ENCODE results near the gene NUP93. TPM values are rescaled to one million over a fixed set of nuclear protein-coding genes. Genes with fewer than 3 reads are reported as not detected.
A peak's percentile ranks its signal among the peaks of the same experiment; 100 is the strongest.

Gene NUP93
- 10 to 100 TPM; 29.9 to 38.6 TPM for total RNA-seq
- long read RNA-seq, transcript NUP93-201 (22 exons, 2,741 nt) = major isoform, 61 of 68 reads
- long read RNA-seq, partial matches to known transcripts = 3 of 68 reads
- long read RNA-seq, other reads (novel, unspliced or antisense) = 4 of 68 reads

DNA sequence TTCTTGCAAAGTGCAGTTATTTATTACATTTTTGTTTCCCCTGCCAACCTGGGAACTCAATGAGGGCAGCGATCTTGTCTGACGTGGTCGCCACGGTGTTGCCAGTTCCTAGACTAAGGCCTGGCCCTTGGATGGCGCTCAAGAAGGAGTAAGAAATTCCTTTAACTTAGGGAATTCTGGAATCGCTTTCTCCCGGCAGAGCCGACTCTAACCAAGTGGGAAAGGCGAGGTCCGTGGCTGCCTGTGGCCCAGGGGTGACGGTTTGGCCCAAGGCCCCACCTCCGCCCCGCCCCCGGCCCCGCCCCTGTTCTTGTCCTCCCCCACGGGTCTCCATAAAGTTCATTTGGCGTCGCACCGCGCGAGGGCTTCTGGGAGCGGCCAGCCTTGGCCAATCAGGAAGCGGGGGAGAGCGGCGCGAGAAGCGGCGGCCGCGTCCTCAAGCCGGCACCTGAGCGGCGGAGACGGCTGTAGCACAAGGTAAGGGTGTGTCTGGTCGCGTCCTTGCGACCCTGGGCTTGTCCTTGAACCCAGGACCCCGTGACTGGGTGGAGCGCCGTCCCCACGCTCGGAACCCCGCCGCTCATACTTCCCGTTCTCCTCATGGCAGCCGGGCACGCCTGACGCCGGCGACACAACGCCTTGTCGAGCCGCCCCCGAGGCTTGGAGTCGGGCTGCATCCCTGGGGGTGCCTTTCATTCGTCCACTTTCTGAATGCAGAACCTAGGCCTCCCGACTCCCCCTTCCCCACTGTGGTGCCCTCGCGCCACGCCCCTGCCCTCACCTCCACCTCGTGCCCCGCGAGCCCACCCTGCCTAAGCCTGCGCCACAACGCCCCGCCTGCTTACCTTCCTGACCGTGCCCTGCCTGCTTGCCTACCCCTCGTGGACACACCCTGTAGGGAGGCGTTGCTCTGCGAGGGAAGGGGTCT is at the start of gene NUP93:
TSS of gene NUP93 (plus strand) at position 395 of the 928 bp plus-strand sequence. CDS start 18,119 bp downstream, outside the sequence.
- intact Hi-C loops (cut with DNase I) = no loop called here
- peak; percentile 98 to 99 for ATAC-seq
- DNase-seq = peak; percentile 94

DNA sequence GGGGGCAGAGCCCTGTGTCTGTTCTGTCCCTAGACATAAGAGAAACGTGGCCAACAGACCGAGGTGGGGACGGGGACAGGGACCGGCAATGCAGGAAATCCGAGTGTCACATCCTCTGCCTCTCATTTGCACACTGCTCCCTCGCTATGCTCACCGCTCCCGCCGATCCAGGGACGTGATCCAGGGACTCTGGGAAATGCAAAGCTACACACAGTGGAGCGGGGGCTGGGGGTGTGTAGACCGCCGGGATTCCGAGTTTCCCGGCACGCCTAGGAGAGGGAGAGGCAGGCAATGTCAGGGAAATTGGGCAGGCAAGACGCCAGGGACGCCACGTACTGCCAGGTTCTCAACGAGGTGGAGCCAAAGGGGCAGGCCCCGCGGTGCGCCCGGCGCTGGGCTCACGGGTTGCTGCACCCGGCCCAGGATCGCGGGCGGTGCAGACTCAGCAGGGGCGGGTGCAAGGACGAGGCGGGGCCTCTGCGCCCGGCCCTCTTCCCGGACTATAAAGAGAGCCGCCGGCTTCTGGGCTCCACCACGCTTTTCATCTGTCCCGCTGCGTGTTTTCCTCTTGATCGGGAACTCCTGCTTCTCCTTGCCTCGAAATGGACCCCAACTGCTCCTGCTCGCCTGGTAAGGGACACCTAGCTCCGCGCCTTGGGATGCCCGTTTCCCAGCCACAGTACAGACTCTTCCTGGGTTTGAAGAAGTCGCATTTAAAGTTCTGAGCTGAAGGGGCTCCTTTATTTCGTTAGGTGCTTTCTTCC is 47.8 kb upstream of the NUP93 start, which contains the start of gene MT1X:
TSS of gene MT1X (plus strand) at position 532 of the 764 bp plus-strand sequence. CDS start at position 603, 71 bp downstream.
- DNase-seq = peak; percentile 96
- intact Hi-C loops (cut with DNase I) = loop anchor here in 1 of 2 donors (2.0 to 5.0 kb wide), 2 partner anchors 71 to 80 kb away; no protein-coding TSS in a partner anchor
- ATAC-seq = peak; percentile 97 to 99

DNA sequence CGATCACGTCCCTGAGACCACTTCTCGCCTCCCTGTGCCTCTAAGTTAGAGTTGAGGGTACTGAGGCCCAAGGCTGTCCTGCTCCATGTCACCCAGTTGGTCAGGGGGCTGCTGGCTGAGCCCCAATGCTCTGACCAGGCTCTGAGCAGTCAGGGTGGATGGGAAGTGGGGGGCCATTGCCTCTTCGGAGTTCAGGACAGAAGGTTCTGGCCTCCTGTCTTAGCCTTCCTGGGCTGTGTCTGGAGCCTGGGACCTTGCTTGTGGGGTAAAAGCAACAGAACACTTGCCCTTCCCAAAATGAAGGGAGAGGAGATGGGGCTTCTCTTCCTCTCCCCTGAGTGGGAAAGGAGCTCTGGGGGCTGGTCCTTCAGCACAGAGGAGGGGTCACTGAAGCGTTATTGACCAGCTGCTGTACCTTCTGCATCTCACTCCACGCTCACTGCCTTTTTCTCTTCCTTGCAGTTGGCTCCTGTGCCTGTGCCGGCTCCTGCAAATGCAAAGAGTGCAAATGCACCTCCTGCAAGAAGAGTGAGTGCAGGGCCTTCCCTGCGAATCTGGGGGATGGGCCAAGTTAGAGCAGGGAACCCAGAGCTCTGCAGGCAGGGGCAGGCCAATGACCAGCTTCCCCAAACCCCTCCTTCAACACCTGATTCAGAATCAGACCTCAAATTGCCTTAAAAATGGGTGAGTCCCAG is 47.1 kb upstream of the NUP93 start:
- peak; percentile 42 for DNase-seq
- intact Hi-C loops (cut with DNase I) = loop anchor here in 1 of 2 donors (2.0 to 5.0 kb wide), 2 partner anchors 72 to 81 kb away; no protein-coding TSS in a partner anchor
- ATAC-seq = peak in 1 of 2 donors; percentile 2

DNA sequence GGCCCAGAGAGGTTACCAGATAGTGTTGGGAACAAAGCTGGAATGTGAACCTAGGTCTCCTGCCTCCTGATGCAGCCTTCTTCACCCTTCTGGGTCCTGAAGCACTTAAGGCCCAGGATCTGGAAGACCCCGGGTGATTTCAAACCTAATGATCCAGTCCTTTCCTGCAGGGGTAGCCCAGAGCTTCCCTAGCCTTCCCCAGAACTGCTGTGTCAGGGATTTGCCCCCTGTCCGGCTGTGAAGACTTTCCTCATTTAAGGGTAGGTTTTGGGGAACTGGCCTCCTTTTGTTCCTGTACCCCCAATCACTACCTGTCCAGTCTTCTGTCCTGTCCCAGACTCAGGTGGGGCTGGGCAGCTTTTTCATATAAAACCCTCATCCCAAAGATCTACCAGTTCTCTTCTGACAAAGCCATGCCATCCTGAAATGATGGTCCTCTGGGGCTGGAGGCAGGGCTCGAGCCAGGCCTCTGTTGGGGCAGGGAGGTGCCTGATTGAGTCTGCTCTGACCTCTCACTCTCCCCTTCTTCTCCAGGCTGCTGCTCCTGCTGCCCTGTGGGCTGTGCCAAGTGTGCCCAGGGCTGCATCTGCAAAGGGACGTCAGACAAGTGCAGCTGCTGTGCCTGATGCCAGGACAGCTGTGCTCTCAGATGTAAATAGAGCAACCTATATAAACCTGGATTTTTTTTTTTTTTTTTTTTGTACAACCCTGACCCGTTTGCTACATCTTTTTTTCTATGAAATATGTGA is 46.3 kb upstream of the NUP93 start:
- intact Hi-C loops (cut with DNase I) = loop anchor here in 1 of 2 donors (2.0 to 5.0 kb wide), 2 partner anchors 73 to 81 kb away; no protein-coding TSS in a partner anchor
- DNase-seq (no peak), ATAC-seq (no peak)

DNA sequence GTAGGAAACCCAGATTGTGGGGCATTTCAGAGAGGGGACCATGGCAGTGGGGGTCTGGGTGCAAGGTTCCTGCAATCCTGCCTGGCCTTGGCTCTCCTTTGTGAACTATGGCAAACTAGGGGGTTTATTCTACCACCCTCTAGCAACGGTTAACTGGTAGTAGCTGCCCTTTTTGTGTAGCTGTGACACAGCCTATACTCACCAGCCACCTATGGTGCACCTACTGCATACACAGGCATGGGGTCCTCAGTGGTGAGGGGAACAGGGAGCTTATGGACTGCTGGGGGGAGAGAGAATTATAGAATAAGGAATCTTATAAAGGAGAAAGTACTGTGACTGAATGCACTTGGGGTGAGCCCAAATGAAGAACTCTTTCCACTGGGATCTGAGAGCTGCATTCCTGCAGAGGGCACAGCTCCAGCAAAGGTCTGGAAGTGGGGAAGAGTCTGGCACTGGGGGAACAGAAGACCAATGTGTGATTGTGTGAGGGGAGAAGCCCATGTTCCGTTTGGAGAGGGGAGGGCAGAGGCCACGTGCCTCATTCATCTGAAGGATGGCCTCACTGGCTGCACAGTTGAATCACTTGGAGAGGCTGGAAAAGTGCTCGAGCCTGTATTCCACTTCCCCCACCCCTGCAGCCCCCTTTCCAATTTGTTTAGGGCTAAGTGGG is 45.5 kb upstream of the NUP93 start:
- ATAC-seq = no peak
- no peak for DNase-seq
- intact Hi-C loops (cut with DNase I) = loop anchor here in 1 of 2 donors (5.0 kb wide), 1 partner anchor 82 kb away; no protein-coding TSS in a partner anchor

DNA sequence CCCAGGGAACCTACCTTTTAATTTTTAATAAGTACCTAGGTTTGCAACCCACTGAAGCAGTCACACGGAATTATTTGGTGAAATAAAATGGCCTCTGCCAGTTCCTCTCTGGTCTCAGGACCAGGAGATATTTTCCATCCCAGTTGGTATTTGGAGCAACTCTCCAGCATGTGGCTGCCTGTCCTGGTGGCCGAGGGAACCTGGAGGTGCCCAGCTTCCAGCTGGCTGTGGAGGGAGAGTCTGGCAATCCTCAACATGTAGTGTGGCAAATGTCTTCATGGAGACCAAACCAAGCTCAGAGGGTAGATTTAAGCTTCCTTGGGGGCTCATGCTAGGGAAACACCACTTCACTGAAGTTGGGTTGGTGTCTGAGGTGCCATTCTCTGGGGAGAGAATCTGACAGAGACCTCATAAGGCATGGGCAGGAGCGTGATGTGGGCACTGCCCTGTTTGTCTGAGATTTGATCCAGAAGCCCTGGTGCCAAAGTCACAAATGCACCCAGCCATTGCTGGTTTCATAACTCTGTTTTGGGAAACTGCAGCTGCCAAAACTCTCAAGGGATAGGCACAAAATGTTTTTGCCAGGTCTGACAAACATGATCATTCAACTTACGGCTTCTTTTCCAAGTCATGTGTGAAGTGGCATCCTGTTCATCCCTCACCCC is 44.9 kb upstream of the NUP93 start:
- ATAC-seq (no peak), DNase-seq (no peak)
- intact Hi-C loops (cut with DNase I) = loop anchor here in 1 of 2 donors (5.0 kb wide), 1 partner anchor 83 kb away; no protein-coding TSS in a partner anchor

DNA sequence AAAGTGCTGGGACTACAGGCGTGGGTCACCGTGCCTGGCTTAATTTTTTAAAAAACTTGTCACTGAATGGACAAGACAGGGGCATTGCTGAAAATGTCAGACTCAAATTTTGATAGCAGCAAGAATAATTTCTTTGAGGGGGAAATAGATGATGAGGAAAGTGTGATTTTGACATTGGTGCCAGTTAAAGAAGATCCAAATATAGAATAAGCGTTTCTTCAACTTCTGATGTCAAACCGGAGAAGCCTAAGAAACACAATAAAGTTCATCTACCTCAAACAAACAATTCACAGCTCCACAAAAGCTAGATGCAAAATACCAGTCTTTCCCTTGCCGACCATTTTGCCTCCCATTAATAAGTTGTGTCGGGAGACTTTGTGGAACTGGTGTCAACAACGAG is 43.2 kb upstream of the NUP93 start:
- DNase-seq = no peak
- ATAC-seq = no peak
- intact Hi-C loops (cut with DNase I) = no loop called here

DNA sequence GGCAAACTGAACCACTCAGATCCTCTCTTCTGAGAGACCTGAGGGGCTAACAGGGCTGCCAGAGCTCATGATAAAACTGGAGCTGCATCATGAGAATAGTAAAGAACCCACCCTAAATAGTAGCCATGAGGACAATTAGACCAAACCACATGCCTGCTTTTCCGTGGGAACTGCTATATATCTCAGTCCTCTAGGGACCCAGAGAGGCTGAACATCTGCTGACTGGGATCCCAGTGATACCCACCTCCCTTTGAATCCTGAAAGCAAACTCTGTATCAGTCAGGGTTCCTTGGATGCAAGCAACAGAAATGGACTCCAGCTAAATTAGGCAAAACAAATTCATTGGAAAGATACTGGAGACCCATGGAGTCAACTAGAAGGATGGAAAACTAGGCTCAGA is 41.2 kb upstream of the NUP93 start:
- ATAC-seq = no peak
- DNase-seq = no peak
- intact Hi-C loops (cut with DNase I) = no loop called here

DNA sequence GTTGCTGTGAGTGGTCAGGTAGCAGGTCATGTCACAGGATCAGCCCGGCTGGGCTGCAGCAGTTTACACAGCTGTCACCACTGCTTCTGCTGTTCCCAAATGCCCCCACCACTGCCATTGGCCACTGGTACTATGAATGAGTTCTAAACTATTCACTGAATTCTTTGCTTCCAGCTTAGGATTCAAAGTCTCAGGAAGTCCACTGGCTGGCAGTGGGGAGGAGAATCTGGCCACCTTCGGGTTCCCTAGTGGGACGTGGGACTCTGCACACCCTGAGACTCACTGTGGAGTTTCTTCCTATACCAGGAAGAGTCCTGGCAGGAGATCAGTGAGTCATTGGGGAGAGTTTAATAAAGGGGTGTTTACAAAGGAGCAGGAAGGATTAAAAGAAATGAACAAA is 40.8 kb upstream of the NUP93 start:
- DNase-seq = no peak
- ATAC-seq = no peak
- intact Hi-C loops (cut with DNase I) = no loop called here

DNA sequence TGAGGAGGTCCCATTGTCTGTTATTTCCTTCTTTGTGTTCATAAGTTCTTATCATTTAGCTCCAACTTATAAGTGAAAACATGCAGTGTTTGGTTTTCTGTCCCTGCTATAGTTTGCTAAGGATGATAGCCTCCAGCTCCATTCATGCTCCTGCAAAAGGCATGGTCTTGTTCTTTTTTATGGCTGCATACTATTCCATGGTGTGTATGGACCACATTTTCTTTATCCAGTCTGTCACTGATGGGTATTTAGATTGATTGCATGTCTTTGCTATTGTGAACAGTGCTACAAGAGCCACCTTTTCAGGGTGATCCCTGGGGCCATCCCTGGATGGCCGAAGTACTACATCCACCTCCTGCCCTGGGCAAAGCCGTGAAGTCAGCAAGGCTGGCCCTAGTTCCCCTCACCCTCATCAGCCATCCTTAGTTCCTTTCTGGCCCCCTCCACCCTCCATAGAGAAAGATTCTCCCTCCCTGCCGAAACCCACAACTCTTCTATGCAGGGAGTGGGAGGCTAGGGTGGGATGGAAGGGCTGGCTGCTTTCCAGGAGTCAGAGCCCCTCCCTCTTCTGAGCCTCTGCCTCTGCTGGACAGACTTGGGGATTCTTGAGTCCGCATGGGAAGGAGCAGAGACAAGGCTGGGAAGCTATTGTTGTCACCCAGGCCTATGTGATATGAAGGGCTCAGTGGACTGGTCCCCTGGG is 39.4 kb upstream of the NUP93 start:
- ATAC-seq = no peak
- intact Hi-C loops (cut with DNase I) = loop anchor here in 1 of 2 donors (10.0 kb wide), 1 partner anchor 176 kb away; no protein-coding TSS in a partner anchor
- no peak for DNase-seq

DNA sequence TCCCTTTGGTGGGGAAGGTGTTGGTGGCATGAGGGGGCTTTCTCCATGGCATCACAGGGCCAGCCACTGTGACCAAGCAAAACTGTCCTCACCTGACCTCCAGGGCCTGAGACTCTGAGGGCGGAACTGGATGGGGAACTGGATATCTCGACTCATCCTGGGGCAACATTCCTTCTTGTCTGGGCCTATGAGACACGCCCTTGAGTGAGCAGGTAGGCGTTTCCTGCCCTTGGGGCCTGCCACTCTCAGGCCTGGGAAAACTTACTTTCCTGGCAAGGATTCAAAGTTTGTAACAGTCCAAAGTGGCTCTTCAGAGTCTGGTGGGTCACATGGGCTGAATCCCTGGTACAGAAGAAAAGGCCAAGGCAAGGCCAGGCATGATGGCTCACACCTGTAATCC is 38.0 kb upstream of the NUP93 start:
- peak; percentile 54 to 83 for ATAC-seq
- intact Hi-C loops (cut with DNase I) = loop anchor here in 1 of 2 donors (10.0 kb wide), 1 partner anchor 177 kb away; no protein-coding TSS in a partner anchor
- no peak for DNase-seq

DNA sequence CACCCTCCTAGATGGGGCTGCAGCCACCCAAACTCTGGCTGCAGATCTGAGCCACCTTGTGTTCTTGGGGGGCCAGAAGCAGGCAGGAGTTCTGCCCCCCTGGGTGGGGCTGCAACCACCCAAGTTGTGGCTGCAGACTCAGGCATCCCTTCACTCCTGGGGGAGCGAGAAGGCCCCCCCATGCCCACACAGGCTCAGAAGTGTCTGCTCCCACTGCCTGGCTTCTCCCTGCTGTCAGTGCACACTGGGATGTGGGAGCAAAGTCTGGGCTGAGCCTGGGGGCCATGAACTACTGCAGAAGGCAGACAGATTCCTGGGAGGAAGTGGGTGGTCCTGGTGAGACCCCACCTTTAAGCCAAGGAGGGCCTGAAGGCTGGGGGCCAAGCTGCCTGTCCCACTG is 34.7 kb upstream of the NUP93 start:
- intact Hi-C loops (cut with DNase I) = loop anchor here in 1 of 2 donors (10.0 kb wide), 1 partner anchor 180 kb away; no protein-coding TSS in a partner anchor
- ATAC-seq = no peak
- DNase-seq = no peak

DNA sequence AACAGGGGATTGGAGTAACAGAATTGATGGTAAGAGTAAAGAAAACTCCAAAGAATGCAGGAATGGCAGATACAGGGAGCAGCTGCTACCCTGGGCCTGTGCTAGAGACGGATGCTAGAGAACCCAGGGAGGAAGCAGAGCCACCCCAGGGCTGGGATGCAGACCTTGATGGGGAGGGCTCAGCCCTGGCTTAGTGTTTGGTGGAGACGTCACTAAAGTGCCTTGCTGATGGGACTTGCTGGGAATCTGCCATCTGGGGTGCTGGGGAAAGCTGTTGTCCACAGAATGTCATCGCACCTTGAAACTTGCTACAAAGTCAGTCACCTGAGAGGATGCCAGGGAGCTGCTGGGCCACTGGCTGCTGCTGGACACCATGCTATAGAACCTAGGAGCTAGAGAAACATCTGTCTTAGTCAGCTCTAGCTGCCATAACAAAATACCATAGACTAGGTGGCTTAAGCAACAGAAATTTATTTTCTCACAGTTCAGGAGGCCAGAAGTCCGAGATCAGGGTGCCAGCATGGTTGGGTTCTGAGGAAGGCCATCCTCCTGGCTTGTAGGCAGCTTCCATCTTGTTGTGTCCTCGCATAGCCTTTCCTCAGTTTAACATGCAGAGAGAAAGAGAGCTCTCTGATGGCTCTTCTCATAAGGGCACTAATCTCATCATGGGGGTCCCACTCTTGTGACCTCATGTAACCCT is 32.3 kb upstream of the NUP93 start:
- intact Hi-C loops (cut with DNase I) = loop anchor here in 1 of 2 donors (10.0 kb wide), 1 partner anchor 183 kb away; no protein-coding TSS in a partner anchor
- ATAC-seq (no peak), DNase-seq (no peak)

DNA sequence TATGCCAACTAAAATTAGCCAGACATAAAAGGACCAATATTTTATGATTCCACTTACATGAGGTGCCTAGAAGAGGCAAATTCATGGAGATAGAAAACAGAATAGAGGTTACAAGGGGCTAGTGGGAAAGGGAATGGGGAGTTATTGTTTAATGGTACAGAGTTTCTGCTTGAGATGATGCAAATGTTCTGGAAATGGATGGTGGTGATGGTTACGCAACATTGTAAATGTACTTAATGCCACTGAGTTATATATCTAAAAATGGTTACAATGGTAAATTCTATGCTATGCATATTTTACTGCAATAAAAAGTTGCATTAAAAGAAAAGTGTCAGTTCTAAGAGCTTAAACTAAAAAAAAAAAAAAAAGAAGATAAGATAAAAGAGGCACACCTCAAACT is 29.7 kb upstream of the NUP93 start:
- intact Hi-C loops (cut with DNase I) = loop anchor here (2.0 to 10.0 kb wide), 4 partner anchors 98 to 185 kb away; no protein-coding TSS in a partner anchor
- ATAC-seq (no peak), DNase-seq (no peak)

DNA sequence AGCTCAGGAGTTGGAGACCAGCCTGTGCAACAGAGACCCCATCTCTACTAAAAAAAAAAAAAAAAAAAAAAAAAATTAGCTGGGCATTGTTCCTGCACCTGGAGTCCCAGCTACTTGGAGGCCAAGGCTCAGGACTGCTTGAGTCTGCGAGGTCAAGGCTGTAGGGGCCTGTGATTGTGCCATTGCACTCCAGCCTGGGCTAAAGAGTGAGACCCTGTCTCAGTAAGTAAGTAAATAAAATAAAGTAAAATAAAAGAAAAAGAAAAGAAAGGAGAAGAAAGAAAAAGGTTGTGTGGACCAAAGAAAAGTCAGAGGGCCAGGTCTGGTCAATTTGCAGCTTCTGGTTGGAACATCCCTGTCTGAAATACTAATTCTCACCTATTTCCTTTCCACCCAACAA is 29.3 kb upstream of the NUP93 start:
- intact Hi-C loops (cut with DNase I) = loop anchor here (2.0 to 10.0 kb wide), 4 partner anchors 98 to 186 kb away; no protein-coding TSS in a partner anchor

More for the DNA sequence above, 29.3 kb upstream of the NUP93 start:
- no peak for DNase-seq
- ATAC-seq = no peak

Measured in left cardiac atrium (tissue), 4 donors.